Fibroblast of gingiva (primary cell): ENCODE measurements around the gene NFU1.

Experiments
- DNase-seq: peaks from one replicate; pipeline ENCODE4 v3.0.0-alpha.2; 2011; ENCODE audit warnings: low read depth

NFU1 gene

DNA sequence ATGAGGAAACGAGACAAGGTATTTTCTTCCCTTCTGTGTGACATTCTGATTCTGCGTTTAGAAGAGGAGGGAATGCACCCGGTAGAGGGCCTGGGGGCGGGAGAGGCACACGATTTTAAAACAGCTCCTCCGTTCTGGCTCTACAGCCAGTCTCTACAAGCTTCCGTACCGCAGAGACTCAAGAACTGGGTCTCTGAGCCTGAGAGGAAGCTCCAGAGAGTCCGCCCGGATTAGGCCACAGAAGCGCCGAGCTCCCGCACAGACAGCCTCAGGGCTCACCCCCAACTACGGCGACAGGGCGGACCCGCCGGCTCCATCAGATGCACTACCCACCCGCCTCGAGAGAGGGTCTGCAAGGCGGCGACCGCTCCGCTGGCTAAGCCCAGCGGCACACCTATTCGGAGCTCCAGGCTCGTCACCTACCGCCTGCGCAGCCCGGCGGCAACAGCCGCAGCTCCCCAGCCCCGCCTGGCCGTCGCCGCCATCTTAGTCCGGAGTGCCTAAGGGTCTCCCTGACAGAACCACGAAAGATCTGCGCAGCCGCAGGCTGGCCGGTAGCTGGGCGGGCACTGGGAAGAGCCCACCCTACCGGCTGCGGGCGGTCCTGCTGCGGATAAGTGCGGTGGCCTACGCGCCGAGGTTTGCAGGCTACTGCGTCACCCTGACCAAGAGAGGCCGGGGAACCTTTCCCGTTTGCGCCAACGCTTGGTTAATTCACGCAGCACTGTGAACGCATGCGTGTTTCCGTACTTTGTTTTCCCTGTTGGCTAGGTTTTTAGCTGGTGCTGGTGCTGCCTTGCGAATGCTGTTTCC, at the start of gene NFU1:
TSS of gene NFU1 (minus strand) at position 498 of the 813 bp plus-strand sequence. CDS start at position 485, 13 bp downstream.
- peak; percentile 96 for DNase-seq

GRCh38 chr2:69483696-69484095, 46.5 kb upstream of the NFU1 start:
- no peak for DNase-seq

DNA sequence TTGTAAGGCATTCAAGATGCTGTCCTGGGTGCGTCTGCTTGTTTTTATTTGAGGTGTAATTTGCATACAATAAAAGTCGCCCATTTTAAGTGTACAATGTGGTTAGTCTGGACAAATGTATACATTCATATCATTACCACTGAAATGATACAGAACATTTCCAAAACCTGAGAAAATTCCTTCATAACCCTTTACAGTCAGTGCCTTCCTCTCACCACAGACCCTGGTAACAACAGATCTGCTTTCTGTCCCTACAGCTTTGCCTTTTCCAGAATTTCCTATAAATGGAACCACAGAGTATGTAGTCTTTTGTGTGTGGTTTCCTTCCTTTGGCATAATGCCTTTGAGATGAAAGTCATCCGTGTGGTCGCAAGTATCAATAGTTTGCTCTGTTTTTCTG, 45.8 kb upstream of the NFU1 start:
- no peak for DNase-seq

DNA sequence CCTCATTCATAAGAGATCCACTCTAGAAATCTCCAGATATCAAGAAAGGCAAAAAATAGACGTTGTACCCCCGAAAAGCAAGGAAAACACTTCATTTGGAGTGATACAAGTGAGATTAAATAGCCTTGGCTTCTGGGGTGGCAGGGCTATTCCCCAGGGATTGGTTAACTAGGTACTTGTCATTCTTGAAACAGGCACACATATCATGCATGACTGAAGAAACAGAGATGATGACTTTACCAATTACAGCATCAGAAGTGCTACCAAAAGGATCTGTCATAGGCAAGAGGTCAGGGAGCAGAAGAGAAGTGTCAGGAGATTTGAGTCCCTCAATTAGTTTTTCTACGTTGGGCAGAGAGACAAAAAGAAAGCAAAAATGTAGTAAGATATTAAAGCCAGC, 45.2 kb upstream of the NFU1 start:
- DNase-seq: no peak

DNA sequence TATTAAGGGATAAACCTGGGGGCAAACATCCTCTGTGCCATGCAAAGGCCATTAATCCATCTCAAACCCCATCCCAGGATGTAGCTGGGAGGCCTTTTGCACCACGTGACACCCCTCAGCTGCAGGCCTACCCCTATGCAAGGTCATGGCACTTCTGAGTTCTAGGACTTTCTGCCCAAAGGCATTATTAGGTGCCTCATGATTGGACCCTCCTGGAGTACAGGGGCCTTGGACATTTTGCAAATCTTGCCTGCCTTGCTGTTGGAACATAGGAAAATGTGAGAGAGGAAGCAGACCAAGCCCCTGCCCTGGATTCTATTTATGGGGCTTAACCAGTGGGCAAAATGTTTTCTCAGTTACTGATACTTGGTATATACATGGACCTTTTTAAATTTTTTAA, 44.2 kb upstream of the NFU1 start:
- no peak for DNase-seq

- no peak for DNase-seq
Observed at GRCh38 chr2:69477627-69478026, 40.4 kb upstream of the NFU1 start.

DNA sequence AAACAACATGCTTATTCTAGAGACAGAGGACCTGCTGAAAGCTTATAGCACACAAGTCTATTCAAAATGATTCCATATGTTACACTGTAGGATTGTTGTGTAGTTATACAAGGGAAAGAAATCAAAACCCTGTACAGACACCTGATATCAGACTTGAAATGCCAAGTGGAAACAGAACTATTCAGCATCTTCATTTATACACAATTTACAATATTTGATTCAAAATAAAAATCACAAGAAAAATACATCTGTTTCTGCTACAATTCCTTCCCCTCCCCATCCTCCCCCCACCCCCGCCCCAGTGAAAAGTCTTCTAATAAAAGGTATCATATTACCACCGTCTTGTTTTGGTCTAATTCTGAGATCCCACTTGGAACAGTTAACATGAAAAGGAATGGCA, 37.5 kb upstream of the NFU1 start:
- no peak for DNase-seq

DNA sequence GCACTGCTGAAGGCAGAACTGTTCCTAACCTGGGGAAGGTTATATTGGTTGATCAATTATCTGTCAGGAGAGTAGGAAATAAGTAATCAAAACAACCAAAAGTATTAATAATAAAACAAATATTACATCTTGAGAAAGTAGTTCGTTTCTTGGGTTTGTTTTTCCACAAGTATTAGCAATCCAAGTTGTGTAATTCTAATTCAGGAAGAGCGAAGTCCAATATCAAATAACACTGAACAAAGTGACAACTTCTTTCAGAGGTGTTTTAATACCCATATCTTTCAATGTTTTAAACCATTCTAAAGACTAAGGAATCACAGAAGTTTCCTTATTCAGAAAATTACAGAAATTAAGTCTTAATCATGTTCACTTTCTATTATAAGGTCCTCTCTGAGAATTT, 34.6 kb upstream of the NFU1 start:
- DNase-seq: no peak

DNA sequence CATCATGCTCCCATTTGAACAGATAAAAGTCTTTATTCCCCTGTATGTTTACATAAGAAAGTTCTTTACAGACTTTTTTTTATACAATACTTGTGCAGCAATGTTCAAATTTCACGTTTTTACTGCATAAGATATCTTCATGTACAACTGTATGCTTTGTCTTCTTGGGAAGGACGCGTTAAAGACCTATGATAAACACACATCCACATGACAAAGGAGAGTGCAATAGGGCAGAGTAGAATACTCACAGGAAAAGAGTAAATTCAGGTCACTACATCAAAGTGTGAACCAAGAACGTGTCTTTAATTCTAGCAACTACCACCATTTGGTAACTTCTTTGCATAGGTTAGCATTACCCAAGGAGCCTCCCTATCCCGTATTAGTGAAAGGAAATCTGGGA, 33.7 kb upstream of the NFU1 start:
- no peak for DNase-seq

DNA sequence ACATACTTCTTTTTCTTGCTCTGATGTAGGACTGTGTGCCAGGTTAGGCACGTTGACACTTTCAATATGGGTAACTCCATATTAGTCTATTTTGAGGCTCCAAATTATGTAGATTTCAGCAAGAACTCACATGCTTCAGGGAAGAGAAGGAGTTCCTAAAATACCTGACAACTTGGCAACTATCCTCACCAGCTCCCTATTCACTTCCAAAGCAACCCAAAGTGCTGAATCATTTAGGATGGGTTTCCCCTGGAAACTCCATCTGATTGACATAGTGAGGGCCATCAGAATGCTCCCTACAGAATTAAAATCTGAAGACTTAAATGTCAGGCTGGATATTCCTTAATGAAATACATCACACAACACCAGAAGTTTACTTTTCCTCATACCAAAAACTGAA, 32.5 kb upstream of the NFU1 start:
- no peak for DNase-seq

- no peak for DNase-seq
Observed at GRCh38 chr2:69469375-69469774, 32.1 kb upstream of the NFU1 start.

DNA sequence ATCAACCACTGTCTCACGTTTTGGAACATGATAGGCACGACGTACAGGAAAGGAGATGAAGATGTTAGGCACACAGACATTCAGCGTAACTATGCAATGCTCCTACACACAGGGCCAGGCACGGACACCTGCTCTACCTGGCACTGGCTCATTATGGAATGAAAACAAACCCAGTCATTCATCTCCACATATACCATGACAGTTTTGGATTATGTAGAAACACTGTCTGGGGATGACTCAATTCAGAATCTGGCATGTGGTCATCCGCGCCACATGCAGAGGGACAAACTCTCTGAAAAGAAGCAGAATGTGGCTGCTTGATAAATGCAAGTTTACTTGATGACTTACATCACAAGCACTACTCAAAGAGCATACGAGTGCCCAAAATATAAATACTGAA, 29.5 kb upstream of the NFU1 start:
- no peak for DNase-seq

- DNase-seq: no peak
Observed at GRCh38 chr2:69465513-69466456, 28.6 kb upstream of the NFU1 start.

GRCh38 chr2:69464575-69464974, 27.3 kb upstream of the NFU1 start:
- peak; percentile 29 for DNase-seq

DNA sequence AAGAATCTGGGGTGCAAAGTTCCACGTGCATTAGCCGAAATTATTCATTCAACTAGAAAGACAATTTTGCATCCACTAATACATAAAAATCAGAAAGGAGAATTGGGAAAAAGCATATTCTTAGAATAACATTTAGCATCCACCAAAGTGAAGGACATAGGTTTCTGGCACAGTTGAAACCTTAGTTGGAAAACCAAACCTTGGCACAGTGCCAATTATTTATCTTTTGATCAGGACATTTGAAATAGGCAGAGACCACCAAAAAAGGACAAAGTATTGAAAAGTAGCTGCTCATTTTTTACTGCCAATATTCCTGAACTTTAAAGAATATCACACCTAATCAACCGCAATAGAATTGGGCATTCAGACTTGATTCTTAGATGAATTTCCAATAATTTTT, 25.5 kb upstream of the NFU1 start:
- no peak for DNase-seq

GRCh38 chr2:69461404-69461803, 24.2 kb upstream of the NFU1 start:
- DNase-seq: no peak

GRCh38 chr2:69459936-69460335, 22.7 kb upstream of the NFU1 start:
- DNase-seq: no peak

- no peak for DNase-seq
Observed at GRCh38 chr2:69456950-69457445, 19.8 kb upstream of the NFU1 start.

GRCh38 chr2:69456154-69456553, 18.9 kb upstream of the NFU1 start:
- no peak for DNase-seq

- no peak for DNase-seq
Observed at GRCh38 chr2:69454976-69455375, 17.7 kb upstream of the NFU1 start.

DNA sequence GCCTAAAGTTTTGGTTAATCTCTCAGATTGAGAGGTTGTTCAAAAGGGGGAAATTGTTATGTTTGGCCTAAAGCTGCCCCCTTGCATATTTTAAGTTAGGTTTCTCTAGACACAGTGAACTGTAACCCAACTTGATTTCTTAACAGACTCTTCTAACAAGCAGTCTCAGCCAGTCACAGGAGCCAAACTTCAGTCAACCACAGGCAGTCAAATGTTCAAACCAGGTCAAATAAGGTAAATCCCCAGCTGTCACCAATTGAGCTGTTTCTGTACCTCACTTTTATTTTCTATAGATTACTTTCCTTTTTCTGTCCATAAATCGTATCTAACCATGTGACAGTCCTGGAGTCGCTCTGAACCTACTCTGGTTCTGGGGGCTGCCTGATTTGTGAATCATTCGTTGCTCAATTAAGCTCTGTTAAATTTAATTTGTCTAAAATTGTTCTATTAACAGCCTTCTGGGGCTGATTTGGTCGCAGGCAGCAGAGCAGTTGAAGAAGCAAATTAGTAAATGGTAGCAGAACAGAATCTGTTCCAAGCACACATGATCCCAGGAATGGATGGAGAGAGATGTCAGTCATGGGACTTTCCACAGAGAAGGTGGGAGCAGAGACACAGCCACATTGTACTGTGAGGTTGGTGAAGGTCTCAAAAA, 16.4 kb upstream of the NFU1 start:
- DNase-seq: no peak

GRCh38 chr2:69452687-69453086, 15.5 kb upstream of the NFU1 start:
- no peak for DNase-seq
